T1000 (cell line): ENCODE measurements around the gene CAMK1D.

ENCODE experiments used
- DNase-seq: peaks from one replicate; lab custom pipeline; 2025; ENCODE audit warnings: mixed read lengths; lab: John Stamatoyannopoulos, UW

Gene CAMK1D

DNA sequence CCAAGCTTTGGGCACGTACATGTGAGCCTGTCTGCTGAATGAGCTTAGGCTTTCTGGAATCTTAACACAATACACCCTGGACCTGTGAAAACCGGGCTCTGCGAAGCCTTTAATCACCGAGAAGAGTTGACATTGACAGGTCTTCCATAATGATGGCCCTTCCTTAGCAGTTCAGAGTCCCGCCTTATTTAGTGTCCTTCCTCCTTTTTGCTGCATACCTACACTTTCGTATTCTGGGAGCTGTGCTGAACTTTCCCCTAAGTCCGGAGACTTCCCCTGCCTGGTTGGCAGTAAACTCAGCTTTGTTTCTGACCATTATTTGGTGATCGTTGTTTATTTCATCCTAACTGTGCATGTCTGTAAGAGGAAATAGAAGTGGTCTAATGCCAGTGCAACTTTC, 212.0 kb downstream of the CAMK1D start:
- no peak for DNase-seq

DNA sequence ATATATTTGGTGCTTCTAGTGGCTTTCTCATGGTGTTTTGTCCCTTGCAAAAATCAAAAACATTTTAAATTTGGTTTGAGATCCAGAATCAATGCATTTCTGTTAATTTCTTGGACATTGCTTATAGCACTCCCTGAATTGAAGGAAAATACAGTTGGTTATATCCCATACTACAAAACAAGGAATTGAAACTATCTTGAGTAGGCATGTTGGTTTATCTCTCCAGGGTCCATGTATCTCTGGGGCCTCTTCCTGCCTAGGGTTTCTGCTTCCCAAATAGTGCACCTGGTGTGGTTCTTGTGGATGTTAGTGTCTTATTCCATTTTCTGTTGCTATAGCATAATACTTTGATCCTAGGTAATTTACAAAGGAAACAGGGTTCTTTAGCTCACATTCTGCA, 212.4 kb downstream of the CAMK1D start:
- DNase-seq: no peak

DNA sequence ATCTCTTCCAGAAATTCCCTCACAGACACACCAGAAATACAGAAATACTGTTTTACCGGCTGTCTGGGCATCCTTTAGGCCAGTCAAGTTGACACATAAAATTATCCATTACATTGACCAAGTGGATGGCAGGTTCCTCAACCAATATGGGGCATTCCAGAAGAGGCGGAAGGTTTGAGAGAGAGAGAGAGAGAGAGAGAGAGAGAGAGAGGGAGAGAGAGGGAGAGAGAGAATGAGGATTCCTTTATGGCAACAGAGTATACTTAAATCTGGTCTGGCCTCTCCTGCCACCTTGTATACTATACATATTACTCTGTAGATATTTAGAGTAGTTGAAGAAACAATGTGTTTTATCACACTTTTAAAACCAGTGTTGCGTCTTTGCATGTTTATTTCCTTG, 214.1 kb downstream of the CAMK1D start:
- DNase-seq: no peak

DNA sequence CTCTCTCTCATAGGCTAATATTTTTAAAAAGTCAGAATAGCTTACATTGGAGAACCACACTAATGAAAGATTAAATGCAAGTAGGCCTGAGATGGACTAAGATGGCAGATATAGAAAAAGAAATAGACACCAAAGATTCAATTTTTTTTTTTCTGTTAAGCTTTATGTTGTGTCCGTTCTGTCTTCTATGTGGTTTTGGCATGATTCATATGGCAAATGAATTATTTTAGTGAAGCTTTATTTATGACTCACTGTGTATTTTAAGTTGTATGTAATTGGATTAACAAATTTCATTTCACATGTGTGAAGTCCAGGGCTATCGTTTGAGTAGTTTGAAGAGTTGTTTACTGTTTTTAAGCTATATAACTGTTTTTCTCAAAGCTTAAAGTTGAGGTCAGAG, 214.8 kb downstream of the CAMK1D start:
- DNase-seq: no peak

DNA sequence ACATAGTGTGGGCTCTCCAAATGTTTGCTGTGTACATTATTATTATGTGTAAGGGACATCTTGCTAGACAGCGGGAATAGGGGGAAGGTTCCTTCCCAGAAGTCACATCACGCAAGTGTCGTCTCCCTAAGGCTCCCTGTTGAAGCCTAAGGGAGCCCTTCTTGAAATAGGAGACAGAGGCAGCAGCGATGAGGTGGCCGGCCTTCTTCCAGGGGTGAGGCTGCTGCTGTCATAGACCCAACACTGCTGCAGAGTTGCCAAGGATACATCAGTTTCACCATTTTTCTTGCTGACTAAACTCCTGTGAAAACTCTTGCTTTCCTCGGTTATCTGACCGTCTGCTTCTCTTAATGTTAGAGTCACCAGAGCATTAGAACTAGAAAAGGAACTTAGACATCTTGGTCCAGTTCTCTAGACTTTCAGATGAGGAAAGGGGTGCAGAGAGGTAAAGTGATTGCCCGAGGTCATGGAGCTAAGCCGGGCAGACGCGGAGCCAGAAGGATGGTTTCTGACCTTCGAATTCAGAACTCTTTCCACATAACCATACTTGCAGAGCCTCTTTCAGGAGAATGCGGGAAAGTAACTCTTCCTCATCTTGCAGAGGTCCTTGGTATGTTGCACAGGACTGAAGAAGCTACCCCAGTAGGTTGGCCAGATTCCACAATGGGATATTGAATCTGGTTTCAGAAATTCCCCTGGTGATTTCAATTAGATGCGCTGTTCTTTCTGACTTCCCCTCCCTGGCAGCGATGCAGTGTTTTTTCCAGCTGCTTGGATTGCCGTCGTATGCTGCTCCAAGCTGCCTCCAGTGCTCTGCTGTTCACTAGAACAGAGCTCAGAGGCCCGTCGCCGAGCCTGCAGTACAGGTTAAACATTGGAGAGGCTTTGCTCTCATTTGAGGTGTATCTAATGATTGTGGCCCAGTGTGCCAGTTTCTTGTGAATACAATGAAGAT, 217.1 kb downstream of the CAMK1D start:
- no peak for DNase-seq

DNA sequence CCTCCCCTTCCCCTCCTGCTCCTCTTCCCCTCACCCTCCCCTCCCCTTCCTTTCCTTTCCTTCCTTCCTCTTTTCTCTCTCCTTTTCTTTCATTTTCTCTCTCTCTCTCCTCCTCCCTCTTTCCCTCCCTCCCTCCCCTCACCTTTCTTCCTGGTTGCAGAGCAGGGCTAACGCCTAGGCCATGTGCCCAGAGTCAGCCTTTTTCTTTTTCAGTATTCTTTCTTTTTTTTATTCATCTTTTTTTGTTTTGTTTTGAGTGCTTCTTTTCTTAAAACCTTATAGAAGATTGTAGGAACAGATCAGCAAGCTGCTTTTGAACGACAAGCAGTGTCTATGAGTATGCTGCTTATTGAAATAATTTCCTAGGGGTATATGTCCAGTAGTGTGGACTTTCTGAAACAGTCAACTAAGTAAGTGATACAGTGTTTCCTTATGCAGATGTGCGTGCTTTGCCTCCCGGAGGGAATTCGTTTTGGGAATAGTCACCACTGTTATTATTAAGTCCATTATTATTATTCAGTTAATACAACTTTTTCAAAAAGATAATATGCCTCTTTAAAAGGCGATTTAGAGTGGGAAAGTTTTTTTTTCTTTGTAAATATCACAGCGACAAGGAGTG, 219.2 kb downstream of the CAMK1D start:
- no peak for DNase-seq

DNA sequence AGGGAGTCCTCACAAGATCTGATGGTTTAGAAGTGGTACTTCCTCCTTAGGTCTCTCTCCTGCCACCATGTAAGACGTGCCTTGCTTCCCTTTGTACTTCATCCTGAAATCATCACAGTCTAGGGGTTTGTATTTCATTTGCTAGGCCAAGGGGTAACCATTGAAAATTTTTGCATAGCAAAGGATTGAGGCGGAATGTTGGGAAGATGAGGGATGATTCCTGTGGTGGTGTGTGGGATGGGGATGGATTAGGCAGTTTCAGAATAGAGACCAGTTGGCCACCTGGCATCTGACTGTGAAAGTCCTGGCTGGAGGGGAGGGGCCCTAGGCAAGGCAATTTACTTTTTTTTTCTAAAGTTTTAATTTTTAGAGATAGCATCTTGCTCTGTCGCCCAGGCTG, 222.9 kb downstream of the CAMK1D start:
- no peak for DNase-seq

DNA sequence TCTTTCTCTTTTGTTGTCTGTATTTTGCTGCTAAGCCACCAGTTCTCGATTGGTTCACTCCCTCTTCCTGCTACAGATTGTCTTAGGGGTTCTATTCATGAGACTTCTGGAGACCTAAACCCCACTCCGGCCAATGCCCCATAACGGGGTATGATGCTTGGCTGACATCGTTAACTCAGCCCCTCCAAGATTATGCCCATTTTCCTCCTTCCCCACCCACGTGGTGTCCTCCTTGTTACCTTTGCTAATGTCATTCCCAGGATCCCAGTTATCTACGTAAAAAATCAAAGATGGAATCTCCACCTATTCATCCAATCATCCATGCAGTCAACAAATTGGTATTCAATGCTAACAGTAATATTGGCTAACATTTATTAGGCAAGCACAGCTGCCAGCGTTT, 228.3 kb downstream of the CAMK1D start:
- DNase-seq: no peak

DNA sequence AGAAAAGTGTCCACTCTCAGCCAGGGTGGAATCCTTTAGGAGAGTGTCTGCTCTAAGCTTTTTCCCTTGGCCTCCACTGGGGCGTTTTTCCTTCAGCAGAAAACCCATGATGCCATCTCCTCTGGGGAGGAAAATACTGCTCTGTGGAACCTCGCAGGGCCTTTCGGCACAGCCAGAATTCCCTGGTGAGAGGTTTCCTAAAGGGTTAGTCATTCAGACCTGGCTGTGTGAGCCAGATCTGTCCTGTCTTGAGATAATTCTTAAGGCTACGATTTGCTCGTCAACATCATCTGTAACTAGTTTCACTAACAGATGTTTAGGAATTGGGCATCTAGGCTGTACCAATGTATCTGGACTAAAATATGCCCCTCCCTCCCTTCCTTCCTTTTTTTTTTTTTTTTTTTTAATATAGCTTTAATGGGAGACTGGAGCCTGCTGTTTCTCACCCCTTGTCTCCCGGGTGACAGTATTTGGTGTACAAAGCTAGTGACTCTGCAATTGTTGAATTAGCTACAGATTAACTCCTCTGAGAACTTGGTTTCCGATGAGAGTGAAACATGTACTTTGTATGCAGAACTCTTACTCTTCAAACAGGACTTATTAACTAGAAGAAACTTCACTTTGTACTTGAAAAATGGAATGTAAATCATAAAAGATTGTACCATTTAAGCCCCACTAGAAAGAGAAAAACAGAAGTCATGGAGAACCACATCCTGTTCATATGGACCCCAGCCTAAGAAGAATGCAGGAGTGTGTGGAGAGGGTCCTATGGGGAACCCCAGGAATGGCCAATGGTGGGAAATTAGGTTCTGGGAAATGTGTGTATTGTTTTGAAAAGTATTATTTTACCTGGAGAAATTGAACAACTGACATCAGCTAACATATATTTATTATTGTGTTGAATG, 230.9 kb downstream of the CAMK1D start:
- no peak for DNase-seq

DNA sequence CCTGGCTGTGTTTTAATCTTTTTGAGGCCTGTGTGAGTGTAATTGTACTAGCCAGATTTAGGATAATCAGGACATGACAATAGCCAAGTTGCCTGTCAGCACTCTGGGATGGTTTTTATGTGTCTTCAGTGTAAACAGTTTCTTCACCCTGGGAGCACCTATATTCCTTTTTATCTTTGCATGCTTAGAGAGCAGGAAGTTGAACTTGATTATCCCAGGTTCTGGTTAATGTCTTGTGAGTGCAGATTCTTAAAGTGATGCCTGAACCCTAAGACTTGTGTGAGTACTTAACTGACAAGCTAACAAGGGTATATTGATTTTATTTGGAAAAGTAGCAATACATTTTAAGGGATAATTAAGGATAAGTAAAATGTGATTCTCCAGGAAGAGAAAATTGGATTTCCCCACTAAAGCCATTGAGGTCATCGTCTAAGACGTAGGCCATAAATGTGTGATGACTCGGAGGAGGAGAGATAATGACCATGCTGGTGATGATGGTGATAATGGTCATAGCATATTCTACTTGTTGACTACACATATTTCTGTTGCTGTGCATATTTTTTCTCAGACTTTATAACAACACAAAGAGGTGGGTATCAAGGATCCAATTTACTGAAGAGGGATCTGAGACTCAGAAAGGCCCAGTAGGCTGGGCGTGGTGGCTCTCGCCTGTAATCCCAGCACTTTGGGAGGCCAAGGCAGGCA, 234.7 kb downstream of the CAMK1D start:
- no peak for DNase-seq

DNA sequence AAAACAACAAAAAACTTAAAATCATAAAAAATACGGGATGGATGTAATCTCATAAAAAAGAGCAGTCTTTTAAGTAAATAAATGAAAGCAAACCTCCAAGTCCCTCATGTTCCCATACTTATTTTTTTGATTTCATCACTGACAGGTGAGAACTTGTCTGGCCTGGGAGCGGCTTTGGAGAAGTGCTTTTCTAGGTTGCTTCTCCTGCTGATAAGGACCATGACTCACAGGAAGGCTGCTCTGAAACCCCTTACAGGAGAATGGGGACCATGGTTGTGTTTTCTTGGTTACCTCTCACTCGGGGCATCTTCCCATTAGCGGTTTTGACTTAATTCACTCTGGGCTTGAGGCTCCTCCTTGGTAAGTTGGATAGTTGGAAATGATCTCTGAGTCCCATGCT, 237.4 kb downstream of the CAMK1D start:
- no peak for DNase-seq

DNA sequence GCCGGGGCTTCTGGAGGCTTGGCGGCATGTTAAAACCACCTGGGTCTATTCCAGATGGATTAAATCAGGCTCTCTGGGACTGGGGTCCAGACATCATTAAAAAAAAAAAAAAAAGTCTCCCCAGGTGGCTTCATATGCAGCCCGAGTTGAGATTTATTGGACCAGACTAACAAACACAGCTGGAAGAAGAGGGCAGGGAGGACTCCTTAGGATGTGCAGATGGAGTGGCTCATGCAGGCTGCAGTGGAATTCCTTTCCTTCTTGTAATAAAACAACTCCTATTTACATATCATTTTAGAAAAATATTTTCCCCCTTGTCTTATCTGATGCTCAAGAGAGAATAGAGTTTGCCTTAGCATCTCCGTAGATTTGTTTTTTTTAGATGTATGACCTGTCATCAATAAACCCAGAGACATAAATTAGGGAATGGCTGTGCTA, 238.1 kb downstream of the CAMK1D start:
- DNase-seq: no peak

DNA sequence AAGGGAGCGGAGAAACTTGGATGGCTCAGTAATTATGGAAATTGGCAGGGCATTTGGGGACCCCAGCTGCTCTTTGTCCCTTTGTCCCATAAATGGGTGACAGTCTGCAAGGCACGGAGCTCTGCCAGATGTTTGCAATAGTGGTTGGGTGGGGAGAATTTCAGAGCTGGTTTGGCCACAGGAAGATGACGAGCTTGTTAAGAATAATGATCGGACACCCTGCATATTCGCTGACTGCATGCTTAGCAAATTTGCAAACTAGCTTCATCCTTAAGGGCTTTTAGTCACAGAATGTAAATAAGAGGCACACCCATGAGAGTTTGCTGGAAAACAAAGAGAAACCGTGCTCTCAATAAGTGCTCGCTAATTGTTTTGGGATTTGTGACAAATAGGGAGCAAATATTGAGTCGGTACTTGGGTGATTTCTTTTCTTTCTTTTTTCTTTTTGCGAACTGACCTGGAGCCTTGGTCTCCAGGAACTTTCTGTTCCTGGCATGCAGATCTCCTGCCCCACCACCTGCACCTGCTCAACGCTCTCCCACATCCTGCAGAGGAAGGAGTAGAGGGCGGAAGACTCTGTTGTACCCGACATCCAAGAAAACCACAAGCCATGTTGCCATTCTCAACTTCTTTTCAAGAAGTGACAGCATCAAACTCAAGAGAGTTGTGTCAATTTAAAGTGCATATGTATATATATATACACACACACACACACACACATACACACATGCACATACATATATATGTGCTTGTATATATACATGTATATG, 238.9 kb downstream of the CAMK1D start:
- no peak for DNase-seq

DNA sequence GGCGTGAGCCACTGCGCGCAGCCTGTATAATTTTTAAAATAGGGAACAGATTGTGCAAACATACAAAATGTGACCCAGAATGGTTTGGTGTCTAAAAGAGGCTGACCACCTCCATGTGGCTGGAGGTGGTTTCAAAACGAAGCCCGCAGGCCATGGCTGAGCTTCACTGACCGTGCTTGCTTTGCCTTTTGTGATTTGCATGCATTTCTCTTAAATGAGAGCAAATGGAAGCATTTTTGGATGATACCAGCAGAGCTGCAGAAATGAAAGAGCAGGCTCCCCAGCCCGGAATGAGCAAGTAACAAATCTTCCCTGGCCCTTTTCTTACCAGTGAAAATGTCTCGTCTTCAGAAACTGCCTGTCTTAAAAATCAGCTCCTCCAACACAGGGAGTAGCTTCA, 239.9 kb downstream of the CAMK1D start:
- no peak for DNase-seq

DNA sequence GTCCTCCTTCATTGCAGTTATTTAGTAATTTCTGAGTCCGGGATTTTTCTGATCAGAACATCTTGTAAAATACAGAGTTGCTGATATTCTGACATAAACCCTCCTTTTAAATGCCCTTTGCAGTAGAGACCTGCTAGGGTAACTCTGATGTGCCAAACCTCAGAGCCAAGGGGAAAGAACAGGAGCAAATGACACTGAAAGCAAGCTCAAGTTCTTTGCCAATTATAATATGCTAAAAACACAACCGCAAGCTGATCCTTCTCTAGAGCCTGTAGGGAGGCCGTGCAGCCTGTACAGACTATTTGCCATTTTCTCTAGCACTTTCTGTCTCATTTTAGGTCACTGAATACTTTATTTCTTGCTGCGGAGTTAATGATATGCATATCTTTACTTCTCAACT, 240.4 kb downstream of the CAMK1D start:
- no peak for DNase-seq

DNA sequence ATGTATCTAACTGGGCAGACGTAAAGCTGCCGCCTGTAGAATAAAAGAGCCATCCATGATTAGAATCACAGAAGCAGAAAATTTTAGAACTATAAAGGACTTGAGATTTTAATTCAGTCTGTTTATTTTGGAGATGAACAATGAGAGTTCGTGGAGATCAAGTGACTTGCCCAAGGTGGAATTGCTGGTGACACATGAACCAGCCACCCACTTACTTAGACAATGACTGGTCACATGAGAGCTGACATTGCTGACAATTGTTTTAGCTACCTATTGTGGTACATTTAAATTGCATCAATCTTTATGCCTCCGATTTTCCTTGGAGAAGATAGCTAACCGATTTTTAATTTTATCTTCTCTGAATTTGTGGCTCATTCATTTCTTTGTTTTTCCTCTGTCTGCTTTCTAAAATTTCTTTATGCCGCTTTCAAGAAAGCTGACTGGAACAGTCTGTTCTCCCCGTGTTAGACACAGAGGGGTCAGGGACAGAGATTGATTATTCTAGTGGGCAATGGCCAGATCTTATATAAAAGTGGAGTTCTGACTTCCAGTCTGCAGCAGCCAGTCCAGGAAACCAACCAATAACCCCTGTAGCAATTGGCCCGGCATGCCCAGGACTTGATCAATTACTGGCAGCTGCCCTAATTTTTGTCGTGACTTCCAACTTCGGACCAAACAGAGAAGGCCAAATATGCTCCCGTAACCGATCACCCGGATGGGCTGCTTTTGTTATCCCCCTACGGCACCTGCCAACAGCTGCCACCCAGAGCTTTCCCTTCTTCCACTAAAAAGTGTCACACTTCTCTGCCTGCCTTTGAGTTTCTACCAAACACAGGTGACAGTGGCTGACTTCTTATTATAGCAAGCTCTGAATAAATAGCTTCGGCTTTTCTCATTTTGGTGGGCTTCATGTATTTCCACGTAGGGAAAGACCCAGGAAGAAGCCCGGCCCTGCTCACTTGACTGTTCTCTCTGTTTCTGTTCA, 241.6 kb downstream of the CAMK1D start:
- no peak for DNase-seq

DNA sequence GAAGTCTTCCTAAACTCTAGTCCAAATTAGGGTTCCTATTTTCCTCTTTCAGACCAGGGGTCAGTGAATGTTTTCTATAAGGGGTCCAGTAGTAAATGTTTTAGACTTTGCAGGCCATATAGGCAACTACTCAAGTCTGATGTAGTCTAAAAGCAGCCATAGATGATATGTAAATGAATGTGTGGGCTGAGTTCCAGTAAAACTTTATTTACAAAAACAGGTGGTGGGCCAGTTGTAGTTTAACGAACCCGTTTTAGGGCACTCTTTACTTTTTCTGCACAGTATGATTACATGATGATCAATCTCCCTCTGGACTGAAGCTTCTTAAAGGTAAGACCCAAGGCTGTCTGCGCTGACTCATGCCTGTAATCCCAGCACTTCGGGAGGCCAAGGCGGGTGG, 243.6 kb downstream of the CAMK1D start:
- no peak for DNase-seq

DNA sequence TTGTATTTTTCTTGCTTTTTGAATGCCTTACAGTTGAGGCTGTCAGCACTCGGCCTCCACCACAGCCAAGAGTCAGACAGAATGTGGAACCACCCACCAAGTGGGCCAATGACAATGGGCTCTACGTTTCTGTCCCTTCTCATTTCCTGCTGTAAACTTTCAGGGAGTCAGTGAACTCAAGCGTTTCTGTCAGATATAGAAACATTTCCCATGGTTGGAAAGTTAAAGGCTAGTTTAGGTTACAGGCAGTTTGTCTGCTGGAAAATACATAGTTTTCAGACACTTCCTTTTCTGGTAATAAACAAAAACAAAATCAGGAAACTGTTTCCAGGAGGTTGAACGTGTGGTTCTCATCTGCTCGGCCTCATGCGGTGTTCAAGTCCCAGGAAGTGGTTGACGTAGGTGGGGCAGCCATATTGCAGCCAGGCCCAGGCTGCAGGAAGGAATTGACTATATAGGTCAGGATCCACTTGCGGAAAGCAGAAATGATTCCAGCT, 245.1 kb downstream of the CAMK1D start:
- no peak for DNase-seq

DNA sequence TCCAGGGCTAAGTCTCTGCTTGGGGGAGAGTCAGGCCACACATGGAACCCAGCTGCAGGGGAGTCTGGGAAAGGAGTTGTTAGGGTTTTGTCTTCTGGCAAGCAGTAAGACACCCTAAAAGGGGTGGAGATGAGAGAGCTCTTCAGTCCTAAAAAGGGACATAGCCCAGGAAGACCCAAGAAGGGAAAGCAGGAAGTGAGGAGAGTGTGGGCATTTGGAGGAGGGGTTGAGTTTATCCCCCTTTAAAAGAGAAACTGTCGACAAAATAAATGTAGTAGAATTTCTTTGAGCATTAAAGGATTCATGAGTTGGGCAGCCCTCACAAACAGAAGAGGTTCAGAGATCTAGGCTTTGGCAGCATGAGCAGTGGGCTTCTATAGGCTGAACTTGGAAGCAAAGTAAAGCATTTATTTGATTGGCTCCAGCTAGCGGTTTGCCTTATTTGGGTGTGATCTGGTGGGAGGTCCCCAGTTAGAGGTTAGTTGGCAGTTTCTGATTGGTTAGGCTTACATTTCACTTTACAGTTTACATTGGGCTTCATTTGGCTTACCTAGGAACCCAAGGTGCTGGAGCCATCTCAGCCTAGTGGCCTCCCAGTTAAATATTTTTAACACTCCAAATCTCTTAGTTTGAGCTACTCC, 246.7 kb downstream of the CAMK1D start:
- DNase-seq: no peak
